ENCODE results near the gene PROB1. TPM values are rescaled to one million over a fixed set of nuclear protein-coding genes. Genes with fewer than 3 reads are reported as not detected.

The PROB1 gene
- total RNA-seq, 1 experiment from 2014 or later, result 3.4 TPM

DNA sequence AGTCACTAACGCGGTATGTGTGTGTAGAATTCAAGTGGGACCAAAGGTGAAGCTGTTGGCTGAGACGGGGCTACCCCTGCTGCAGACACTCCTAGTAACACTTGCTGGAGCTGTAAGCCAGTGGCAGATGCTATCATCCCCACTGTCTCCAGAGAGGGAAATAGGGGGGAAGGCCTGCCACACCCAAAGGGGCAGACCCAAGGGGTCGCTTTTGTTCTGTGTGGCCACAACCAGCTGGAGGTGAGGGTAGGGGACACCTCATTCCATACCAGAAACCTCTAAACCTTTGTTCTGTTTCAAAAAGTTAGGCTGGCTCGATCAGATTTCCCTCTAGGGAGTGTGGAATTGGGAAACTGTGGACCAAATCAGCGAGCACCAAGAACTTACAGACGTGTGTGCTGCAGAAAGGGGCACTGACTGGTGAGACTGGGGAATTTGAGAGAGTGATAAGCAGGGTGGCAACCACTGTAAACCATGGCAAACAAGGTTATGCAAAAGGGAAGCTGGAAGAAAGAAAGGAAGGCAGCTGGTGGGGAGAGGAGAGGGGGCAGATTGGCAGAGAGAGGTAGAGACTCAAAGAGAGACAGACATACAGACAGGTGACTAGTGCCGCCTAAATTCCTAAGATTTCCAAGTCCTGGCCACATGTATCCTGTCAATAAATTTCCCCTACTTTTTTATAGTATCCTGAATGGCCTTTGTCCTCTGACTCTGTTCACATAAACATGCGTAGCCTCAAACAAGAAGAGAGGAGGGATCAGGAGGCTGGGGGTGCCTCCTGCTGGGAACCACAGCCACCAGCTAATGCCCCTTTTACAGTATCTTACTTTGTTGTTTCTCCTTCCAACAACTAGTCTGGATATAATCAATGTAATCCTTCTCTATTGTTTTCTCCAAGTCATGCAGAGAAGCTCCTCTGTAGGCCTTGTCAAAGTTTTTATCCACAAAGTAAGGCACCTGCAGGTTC is 24.6 kb upstream of the PROB1 start:
- H3K23me2 ChIP-seq (ENCODE audit: insufficient read length, low read depth, low read length, poor library complexity, severe bottlenecking), result no peaks in the 10 kb centered on the region
- no peak overlapping the region for H4K8ac ChIP-seq (replicated peaks; ENCODE audit: insufficient read length, low read depth, low read length)
- H4K91ac ChIP-seq (ENCODE audit: insufficient read length, low read depth, low read length), result no peak overlapping the region
- no peaks in the 10 kb centered on the region for H3K4me1 ChIP-seq (ENCODE audit: insufficient read depth, low read length)
- no peak overlapping the region for H3K9ac ChIP-seq (ENCODE audit: extremely low read depth, insufficient read length, low read length)
- Mint-ChIP-seq H3K4me3 (no peak overlapping the region; a peak in 1 of 5 replicates), H3K4me1 (peaks cover 15 to 25% of the 10 kb centered on the region in 2 experiments), H3K9me3 (no peaks in the 10 kb centered on the region), H3K27ac (peak overlapping the region in 1 of 3 experiments; percentile 1; a peak in 1 of 7 replicates), H3K27me3 (ENCODE audit: low read depth) (peaks cover 1% of the 10 kb centered on the region), H3K36me3 (ENCODE audit: insufficient read depth in 1 of 3, low read depth in 3 of 3) (peaks cover 0 to 52% (median 43%) of the 10 kb centered on the region in 3 experiments; a peak in 6 of 7 replicates)
- H3K79me2 ChIP-seq (ENCODE audit: insufficient read depth, low read length), result no peaks in the 10 kb centered on the region
- H2BK12ac ChIP-seq (ENCODE audit: insufficient read length, low read depth, low read length), result no peak overlapping the region
- no peak overlapping the region for H2AFZ ChIP-seq (ENCODE audit: low read length)
- H3T11ph ChIP-seq (ENCODE audit: low read length), result no peak overlapping the region
- no CpG with 5 or more reads among the region's 9 CpGs for WGBS (ENCODE audit: extremely low coverage, insufficient read length, low lambda C conversion rate)
- no peak overlapping the region for H3K18ac ChIP-seq (ENCODE audit: insufficient read length, low read depth, low read length)
- no peak overlapping the region for H2BK120ac ChIP-seq (ENCODE audit: low read depth, low read length, poor library complexity, severe bottlenecking)
- no peak overlapping the region for H3K27ac ChIP-seq (ENCODE audit: insufficient read length, low read depth, low read length)
- no peak overlapping the region for H2BK20ac ChIP-seq (ENCODE audit: low read depth, low read length, poor library complexity, severe bottlenecking)
- no peak overlapping the region for H2AK5ac ChIP-seq (ENCODE audit: insufficient read length, low read length)
- no peak overlapping the region for H3K14ac ChIP-seq (ENCODE audit: insufficient read depth, low read length)
- H3K9me3 ChIP-seq (ENCODE audit: control insufficient read depth, low read depth, low read length), result no peaks in the 10 kb centered on the region
- DNase-seq, result no peak
- H3K79me1 ChIP-seq (ENCODE audit: insufficient read depth, low read depth, low read length, poor library complexity, severe bottlenecking), result no peaks in the 10 kb centered on the region
- H3K4ac ChIP-seq (ENCODE audit: low read depth, low read length), result no peak overlapping the region
- no peak overlapping the region for H2BK15ac ChIP-seq (ENCODE audit: low read depth, low read length)
- TF ChIP-seq, protein P1, sequence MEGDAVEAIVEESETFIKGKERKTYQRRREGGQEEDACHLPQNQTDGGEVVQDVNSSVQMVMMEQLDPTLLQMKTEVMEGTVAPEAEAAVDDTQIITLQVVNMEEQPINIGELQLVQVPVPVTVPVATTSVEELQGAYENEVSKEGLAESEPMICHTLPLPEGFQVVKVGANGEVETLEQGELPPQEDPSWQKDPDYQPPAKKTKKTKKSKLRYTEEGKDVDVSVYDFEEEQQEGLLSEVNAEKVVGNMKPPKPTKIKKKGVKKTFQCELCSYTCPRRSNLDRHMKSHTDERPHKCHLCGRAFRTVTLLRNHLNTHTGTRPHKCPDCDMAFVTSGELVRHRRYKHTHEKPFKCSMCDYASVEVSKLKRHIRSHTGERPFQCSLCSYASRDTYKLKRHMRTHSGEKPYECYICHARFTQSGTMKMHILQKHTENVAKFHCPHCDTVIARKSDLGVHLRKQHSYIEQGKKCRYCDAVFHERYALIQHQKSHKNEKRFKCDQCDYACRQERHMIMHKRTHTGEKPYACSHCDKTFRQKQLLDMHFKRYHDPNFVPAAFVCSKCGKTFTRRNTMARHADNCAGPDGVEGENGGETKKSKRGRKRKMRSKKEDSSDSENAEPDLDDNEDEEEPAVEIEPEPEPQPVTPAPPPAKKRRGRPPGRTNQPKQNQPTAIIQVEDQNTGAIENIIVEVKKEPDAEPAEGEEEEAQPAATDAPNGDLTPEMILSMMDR (conservative IDR thresholded peaks at IDR 0.05), result no peak
- no peak overlapping the region for H3K23ac ChIP-seq (ENCODE audit: insufficient read length, low read depth, low read length)
- no peak overlapping the region for H4K5ac ChIP-seq (ENCODE audit: insufficient read length, low read depth, low read length)
- H3K27me3 ChIP-seq (ENCODE audit: insufficient read depth, low read length), result no peaks in the 10 kb centered on the region
- no peak overlapping the region for H2BK5ac ChIP-seq (ENCODE audit: insufficient read length, low read length)
- no peaks in the 10 kb centered on the region for H4K20me1 ChIP-seq (ENCODE audit: control insufficient read depth, insufficient read depth, insufficient read length)
- no peak overlapping the region for H3K4me2 ChIP-seq (ENCODE audit: insufficient read depth, insufficient read length, low read length)
- H3K56ac ChIP-seq (ENCODE audit: insufficient read length, low read depth, low read length), result no peak overlapping the region
